NCI-H446 (cell line): ENCODE data around the gene GPR87.
A peak's percentile ranks its signal among the peaks of the same experiment; 100 is the strongest.

Experiments used
- DNase-seq, 2 experiments: peaks; one replicate each; lab custom pipeline; 2025; lab: John Stamatoyannopoulos, UW

The GPR87 gene, protein sequence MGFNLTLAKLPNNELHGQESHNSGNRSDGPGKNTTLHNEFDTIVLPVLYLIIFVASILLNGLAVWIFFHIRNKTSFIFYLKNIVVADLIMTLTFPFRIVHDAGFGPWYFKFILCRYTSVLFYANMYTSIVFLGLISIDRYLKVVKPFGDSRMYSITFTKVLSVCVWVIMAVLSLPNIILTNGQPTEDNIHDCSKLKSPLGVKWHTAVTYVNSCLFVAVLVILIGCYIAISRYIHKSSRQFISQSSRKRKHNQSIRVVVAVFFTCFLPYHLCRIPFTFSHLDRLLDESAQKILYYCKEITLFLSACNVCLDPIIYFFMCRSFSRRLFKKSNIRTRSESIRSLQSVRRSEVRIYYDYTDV

DNA sequence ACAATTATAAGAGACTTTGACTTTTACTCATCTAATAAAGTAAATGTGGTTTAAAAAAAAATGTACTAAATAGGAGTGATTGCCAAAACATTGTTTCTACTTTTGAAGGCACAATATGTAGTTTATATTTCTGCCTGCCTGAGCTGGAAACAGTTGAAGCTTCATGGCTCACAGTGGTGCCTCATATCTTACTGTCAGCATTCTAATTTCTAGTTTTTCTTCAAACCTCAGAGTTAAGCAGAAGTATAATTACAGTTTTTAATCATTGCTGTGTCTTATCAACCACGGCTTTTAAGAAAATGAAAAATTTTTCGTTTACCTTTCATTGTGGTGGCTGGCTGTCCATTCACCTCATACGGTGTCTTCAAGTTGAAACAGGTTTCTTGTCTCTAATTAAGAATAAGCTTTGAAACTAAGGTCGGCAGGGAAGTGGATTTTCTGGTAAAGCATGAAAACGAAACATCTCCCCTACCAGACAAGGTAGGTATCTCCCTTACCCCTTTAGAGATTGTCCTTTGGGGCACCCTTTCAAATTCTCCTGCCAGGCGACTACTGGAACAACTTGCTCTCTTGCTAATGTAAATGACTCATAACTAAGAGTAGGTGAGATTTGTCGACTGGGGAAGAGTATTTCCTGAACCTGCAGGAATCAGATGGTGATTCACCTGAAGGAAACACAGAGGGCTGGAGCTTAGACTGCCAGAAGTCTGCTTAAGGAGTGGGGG lies at the start of gene GPR87:
TSS of gene GPR87 (minus strand) at position 554 of the 725 bp plus-strand sequence. CDS start 16,720 bp downstream, outside the sequence.
- DNase-seq = no peak

DNA sequence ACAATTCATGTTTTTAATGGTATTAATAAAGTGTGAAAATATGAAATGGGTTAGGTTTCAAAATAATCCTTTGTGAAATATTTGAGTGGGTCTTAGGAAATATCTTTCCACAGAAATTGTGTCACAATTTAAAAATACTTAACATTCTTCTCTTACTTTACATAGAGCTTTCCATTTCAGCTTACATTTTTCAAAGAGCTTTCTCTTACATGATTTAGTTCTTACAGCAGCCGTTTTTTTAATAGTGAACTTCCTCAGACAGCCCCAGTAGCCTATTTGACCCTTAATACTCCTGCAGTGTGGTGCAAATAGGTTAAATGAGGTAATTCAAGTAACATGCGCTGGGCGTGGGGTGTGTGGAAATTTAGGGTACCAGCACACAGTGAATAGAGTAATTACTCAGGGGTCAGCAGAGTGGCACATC lies 46.1 kb upstream of the GPR87 start:
- no peak for DNase-seq

DNA sequence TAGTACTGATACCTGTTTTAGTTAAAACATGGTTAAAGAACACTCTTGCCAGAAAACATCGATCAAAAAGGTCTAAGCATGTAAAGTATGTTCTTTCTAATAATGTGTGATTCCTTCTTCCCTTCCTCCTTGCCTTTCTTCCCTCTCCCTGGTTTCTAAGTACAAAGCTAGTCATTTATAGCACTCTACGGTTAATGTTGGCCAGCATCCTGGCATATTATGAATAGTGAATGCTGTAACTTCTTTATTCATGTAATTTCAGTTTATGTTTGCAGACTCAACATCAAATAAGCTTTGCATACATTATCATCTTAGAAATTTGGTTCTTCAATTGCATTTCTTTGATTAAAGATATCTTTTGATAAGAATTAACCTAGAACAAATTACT lies 40.8 kb upstream of the GPR87 start:
- DNase-seq = no peak

DNA sequence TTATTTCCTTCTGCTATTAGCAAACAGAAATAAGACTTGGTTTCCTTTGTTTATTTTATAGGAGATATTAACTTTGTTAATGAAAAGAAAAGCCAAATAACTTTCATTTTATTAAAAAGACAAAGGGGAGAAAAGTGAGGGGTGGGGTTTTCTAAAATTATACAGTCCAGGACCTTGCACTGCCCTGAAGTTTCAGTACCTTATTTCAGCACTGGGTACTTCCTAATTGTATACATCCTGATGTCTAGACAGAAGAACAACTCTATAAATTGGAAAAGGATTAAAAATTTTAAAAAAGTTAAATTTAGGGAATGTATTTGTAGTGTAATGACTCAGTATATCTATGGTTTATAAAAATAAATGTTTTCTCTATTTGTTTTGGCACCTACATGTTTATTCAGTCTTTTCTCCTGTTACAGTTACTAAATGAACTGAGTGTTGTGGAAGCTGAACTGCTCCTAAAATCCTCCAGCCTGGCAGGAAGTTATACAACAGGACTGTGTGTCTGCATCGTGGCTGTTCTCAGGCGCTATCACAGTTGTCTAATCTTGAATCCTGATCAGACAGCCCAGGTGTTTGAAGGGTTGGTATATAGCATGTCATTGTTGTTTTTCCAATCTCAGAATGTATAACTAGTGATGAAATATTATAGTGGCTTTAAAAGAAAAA lies 40.3 kb upstream of the GPR87 start:
- no peak for DNase-seq

DNA sequence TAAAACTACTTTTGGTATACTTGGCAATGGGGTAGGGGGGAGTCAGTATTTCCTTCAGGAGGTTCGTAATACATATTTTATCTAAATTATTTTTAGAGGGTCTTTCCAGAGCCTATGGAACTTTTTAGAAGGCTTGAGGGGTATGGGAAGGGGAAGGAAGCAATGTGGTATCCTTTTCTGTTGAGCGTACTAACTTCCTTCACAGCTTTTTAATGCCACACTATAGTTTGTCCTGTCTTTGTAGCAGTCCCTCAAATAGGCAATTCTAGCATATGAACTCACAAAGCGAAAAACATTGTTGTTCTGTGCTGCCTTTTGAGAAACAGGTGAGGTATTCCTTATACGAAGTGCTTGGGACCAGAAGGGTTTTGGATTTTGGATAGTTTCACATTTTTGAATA lies 35.0 kb upstream of the GPR87 start:
- DNase-seq = no peak

DNA sequence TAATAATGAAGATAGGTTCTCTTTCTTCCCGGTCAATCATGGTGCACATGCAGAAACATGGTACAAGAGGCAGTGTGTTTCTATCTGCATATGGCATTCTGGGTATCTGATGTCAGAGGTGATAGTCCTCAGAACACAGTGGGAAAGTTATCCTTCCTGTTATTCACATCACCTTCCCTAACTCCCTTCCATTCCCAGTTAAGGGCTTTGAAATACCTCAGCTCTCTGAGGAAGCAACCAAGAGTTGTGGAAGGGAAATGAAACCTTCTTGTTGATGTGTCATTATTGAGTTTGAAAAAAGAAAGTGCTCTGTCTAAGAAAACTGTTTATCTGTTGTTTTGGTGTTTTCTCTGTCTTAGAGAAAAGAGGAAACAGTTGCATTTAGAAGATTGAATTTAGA lies 34.6 kb upstream of the GPR87 start:
- DNase-seq = no peak

DNA sequence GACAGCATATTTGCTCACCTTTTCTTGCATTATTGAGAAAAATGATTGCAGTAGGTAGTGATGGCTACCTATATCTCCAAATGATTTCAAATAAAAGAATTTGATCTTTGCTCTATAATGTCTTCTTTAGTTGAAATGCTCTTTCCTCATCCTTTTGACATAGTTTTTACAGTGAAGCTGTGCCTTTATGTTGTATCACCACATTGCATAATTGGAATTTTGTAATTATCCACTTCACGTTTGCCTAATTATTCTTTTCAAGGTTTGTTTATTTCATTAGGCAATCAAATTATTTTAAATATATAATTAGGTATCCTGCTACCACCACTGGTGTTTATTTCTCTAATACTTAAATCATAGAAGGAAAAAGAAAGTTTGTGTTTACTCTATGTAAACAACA lies 34.0 kb upstream of the GPR87 start:
- DNase-seq = no peak

DNA sequence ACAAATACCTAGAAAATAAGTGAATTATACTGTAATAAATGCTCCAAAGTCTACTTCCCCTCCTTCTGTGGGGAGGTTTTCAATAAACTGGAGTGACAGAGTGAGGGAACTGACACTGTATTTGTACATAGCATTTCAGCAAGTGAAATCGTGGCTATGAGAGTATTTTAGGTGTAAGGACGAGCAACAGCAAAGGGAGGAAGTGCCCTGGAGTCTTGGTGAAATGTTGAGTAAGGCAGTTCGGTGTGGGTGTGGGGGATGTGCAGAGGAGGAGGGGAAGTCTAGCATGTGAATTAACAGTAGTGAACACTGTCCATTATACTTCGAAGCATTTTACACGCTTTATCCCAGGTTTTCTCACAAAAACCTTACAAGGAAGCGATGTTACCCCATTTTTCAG lies 30.8 kb upstream of the GPR87 start:
- no peak for DNase-seq

DNA sequence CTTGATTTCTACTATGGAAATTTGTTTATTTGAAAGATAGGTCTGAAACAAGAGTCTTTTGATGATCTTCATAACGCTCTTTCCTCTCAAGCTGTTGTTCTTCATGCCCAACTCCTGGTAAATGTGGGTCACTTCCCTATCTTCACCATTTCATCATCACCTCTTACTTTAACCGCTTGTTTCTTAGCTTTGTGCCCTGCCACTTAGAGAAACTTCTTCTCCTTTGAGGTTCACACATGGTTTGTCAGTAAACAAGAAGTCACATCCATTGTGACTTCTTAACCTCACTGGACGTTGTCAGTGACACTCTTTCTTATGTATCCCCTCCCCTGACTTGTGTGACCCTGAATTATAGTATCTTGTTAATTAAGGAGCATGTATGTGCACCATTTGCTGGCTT lies 29.7 kb upstream of the GPR87 start:
- DNase-seq = no peak

DNA sequence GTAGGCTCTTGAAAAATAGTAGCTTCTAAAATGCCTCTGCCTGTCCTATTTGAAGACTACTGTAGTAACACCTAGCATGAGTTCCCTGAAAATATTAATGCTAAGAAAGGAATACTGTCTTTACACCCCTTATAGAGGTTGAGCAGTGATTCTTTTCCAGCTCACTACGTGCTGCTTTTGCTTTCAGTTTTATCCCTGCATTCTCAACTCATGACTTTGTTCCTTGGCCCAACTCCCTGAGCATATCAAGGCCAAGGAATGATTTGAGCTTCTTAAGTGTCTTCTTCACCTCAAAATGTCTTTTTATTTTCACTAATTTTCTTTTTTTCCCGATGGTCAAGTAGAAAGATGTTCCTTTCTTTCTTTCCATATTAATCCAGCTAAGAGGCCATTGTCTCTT lies 29.2 kb upstream of the GPR87 start:
- no peak for DNase-seq

DNA sequence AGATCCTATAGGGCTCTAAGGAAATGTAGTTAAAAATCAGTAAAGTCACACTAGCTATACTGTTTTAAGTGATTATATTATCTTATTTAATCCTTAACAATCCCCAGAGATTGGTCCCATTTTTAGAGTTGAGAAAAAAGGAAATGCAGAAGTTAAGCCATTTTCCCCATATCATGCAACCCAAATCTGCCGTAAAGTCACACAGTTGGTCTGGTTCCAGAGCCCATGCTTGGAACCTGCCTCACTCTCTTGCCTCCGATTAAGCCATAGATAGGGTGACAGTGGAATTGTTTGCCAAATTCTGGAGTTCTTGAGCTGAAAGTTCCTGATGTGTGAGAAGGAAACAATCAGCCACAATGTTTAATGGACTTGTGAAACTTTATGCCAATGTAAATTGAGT lies 15.1 kb upstream of the GPR87 start:
- no peak for DNase-seq

DNA sequence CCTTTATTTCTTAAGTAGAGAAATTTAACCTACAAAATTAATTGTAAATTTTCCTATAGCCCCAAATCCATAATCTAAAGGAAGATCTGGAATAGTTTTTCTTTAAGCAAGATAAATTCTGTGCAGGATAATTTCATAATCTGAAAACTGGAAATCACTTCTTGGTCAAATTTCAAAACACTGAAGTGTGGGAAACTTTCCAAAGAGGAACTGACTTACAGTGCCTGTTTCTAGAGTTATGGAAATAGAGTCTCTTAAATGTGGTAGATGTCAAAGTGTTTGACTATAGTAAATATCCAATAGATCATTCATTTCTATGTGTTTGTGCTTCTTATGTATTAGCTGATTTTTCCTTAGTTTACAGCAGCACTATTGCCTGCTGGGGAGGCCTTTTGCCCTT lies 14.3 kb upstream of the GPR87 start:
- DNase-seq = no peak

DNA sequence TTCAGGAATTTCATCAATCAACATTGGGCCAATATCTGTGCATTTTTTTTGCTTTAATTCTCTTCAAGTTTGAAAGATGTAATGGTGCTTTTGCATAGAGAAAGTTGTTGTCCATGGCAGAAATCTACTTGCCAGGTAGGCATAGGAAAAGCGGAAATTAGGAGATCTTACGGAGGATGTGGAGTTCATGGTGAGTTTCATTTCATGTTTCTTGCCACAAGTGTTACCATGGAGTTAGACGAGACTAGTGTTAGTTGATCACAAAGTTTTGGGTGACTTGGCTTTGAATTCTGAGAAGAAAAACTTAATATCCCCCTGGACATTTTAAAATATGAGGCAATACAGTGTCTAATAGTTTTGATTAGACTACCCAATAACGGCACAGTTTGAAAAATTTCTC lies 13.8 kb upstream of the GPR87 start:
- DNase-seq = no peak

DNA sequence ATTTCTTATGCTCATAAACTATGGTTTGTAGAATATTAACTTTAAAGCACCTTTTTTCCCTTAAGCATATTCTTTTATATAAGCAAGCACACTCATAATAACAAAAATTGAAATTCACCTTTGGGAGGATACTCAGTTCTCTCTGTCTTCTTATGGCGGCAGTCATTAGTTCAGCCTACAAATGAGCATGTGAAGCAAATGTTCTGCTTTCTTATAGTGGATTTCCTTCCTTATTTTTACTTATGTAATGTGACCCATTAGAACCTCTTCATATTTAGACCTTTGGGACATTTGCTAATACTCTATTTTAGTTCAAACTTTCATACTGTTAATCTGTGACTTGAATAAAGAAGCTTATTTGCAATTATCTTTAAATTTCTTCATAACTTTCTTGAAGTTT lies 12.7 kb upstream of the GPR87 start, which contains the start of gene P2RY13:
TSS of gene P2RY13 (minus strand) at position 187 of the 400 bp plus-strand sequence. CDS start at position 166, 21 bp downstream.
- DNase-seq = no peak

DNA sequence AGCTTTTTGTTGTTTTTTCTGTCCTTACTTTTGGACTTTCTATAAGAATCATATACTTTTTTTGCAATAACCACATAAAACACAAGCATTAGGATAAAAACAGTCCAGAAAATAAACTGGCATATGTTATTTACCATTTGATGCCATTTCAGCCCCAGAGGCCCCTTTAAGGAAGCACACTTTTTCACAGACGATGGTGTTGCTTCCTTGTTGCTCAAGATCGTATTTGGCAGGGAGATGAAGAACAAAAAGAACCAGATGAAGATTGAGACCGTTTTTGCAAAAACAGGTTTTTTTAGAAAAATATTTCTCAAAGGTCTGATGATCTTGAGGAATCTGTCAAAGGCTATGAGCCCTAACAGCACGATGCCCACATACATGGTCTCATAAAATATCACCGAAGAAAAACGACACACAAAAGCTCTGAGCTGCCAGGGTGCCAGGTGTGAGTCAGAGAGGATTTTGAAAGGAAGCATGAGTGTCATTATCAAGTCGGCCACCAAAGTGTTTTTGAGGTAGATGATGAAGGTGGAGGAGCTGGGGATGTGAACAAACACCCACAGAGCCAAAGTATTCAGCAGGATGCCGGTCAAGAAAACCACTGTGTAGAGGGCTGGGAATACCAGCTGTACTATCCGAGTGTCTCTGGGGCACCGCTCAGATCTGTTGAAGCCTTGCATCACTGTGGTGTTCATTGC lies 11.8 kb upstream of the GPR87 start:
- DNase-seq = no peak

DNA sequence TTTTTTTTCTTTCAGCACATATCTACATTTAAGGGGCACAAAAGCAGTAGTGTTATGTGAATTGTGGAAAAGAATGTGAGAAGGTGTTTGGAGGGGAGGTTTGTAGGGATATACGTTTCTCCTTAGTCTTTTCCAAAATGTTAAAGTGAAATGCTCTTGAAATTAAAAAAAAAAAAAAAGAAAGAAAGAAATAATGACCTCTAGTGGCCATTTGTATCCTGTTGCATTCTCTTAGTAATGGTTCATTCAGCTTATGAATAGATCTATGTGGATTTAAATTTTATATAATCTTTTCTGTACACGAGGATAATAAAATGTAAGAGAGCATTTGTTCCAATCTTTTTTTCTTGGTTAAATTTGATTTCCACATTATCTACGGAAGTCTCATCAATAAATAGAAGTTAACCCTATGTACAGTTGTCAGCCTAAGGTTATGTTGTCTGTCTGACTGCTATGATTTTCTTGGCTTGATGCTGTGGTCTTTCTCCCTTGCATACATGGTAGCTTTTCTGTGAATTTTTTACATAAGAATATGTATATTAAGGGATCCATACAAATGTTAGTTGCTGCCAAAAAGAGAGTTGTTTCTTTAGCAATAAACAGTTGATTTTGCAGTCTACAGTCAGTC lies 11.1 kb upstream of the GPR87 start:
- DNase-seq = peak in 1 of 2 experiments; percentile 21

DNA sequence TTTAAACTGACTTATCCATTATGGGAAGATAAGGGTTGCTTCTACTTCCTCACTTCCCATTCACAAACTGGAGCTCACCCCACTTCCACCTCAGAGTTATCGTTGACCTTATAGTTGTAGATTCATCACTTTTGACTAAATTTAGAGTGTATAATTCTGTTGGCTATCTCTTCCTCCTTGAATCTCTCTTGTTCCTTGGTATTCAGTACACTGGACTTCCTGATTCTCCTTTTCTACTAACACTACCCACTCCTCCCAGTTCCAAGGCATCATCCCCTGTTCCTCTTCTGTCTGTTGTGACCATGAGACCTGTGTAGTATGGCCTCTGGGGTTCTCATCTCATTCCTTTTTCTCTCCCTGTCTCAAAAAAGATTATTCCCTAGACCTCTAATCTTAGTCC lies 5.9 kb upstream of the GPR87 start:
- no peak for DNase-seq

DNA sequence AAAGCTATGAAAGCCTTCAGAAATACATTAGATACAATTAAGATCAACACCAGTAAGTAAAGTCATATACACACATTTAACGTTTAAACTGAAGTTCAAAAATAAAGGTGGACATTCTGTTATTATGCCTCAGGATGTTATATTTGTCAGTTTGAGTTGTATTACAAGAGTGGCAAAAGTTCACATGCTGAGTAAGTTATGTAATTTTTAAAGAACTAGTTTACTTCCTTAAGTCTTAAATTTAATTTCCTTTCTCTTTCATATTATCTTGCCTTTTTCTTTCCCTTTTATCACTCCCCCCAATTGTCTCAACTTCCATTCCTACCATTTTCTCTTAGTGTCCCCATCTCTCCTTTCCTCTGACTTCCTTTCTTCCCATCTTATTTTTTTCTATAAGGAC lies 4.9 kb upstream of the GPR87 start:
- no peak for DNase-seq

DNA sequence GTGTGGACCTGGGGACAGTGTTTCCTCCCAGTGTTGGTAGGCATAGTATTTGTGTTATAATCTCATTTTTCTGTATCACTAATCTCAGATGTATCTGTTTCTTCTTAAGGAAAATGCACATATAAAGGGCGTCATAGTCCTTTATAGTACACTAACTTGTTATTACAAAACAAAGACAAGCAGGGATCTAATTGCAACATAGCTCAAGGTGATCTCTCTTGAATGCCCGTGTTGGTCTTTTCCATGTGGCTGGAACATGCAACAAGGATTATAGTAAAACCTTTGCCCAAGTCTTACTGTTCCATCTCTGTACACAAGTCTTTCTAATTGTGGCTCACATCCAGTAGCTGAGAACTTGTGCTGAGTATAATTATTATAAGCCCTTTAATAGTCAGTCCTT lies 3.5 kb upstream of the GPR87 start:
- no peak for DNase-seq

DNA sequence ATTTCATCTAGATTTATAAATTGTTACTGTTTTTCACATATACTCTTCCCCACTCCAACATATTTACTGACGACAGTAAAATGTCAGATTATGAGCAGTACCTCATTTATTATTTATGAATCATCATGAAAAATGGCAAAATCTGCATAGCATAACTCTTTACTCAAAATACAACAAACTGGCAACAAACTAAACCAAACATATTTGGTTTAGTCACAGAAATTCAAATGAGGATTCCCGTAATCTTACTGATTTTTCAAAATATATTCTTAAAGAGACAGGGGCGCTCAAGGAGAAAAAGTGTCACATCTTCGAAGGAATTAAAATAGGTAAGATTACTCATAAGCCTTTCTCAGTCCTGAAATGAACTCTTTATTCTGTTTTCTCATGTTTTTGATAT lies 3.0 kb upstream of the GPR87 start:
- no peak for DNase-seq

DNA sequence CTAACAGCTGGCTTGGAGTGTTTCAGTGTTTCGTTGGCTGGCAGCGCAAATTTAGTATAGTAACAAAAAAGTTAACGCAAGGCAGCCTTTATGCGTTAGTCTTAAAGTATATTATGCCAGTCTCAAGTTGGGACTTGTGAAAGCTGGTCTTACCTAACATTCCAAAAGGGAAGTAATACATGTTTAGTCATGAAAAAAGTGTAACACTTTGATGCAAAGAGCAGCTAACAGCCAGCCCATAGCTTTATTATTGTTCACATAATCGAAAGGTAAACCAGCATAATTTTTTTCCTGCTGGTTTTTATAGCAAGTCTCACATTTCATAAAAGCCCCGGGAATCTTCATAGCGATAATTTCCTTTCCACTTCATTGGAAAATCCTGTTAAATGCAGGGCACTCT lies 2.4 kb upstream of the GPR87 start:
- DNase-seq = no peak

DNA sequence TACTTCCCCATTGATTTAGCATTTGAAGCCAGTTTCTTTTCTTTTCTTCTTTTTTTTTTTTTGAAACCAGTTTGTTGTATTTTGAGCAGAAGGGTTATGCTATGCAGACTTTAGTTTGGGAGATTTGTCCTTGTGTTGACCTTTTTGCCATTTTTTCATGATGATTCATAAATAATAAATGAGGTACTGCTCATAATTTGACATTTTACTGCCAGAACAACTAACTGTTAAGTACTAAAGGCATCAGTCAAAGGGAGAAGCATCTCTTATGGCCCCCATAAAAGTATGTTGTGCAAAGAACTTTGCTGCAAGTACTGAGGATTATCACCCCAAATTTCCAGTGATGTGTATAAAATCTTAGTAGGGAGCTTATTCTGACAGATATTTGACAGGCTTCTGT lies 1.7 kb upstream of the GPR87 start:
- DNase-seq = no peak
